Panc1 (cell line): ENCODE measurements around the gene MIOX. TPM values are rescaled to one million over a fixed set of nuclear protein-coding genes. Genes with fewer than 3 reads are reported as not detected.

Experiments
- ATAC-seq: fragments of 200-7000 bp; cut with Tn5 transposase; 2 replicates; pipeline ENCODE4 v1.9.1; 2020; ENCODE audit warnings: mild to moderate bottlenecking, moderate library complexity
- BruUV-seq: library from RNA; stranded (reverse); fragments of 400-500 nt; replicated peaks from 2 replicates; lab custom pipeline; 2021; lab: Mats Ljungman, UMichigan
- CTCF ChIA-PET: fragments of 300-600 bp; sonication (Branson Sonifier 250); formaldehyde crosslinking; loops from one replicate; lab custom pipeline; 2022; ENCODE audit warnings: antibody characterized with exemption; lab: Charles Lee
- POLR2A ChIA-PET: fragments of 300-600 bp; sonication (Branson Sonifier 250); formaldehyde crosslinking; loops from one replicate; lab custom pipeline; 2022; ENCODE audit warnings: antibody characterized with exemption; lab: Charles Lee
- DNase-seq: peaks from one replicate; pipeline ENCODE4 v3.0.0-alpha.2; 2010; ENCODE audit warnings: low read depth, low spot score
- H3K27ac ChIP-seq: 2 replicates; pipeline ENCODE4 v1.5.1; 2011; ENCODE audit warnings: mild to moderate bottlenecking, low read length, inconsistent platforms
- H3K27me3 ChIP-seq: fragments of 200-500 bp; sonication (Bioruptor generic); 2 replicates; pipeline ENCODE4 v1.6.0; 2014; ENCODE audit warnings: low read length, inconsistent platforms; ENCODE audit not compliant: control insufficient read depth, insufficient read depth
- H3K36me3 ChIP-seq: fragments of 200-500 bp; sonication (Bioruptor generic); 2 replicates; pipeline ENCODE4 v1.5.1; 2014; ENCODE audit warnings: inconsistent platforms, mild to moderate bottlenecking, low read length, moderate library complexity; ENCODE audit not compliant: control insufficient read depth, insufficient read depth
- H3K4me1 ChIP-seq: 2 replicates; pipeline ENCODE4 v1.5.1; 2011; ENCODE audit warnings: inconsistent platforms, mild to moderate bottlenecking, low read length, moderate library complexity; ENCODE audit not compliant: control insufficient read depth, insufficient read depth
- H3K4me3 ChIP-seq, 2 experiments: 2 replicates each; pipeline ENCODE4 v1.5.1; 2011 to 2012; ENCODE audit warnings: low read depth in 2 of 2, low read length in 2 of 2, mild to moderate bottlenecking in 2 of 2, inconsistent platforms in 1 of 2, moderate library complexity in 1 of 2
- H3K9me3 ChIP-seq: fragments of 200-500 bp; sonication (Bioruptor generic); 2 replicates; pipeline ENCODE4 v1.5.1; 2014; ENCODE audit warnings: low read depth, mild to moderate bottlenecking, inconsistent platforms, low read length, moderate library complexity; ENCODE audit not compliant: control insufficient read depth, insufficient read depth
- CTCF ChIP-seq: fragments of 450-650 bp; IDR thresholded peaks from 2 replicates; pipeline ENCODE4 v1.5.1; 2017; ENCODE audit warnings: mild to moderate bottlenecking
- POLR2AphosphoS5 ChIP-seq: IDR thresholded peaks from 2 replicates; pipeline ENCODE4 v1.6.1; 2012; ENCODE audit warnings: mild to moderate bottlenecking, low read depth, low read length, moderate library complexity
- REST ChIP-seq, 2 experiments: IDR thresholded peaks; 2 replicates each; pipeline ENCODE4 v1.6.1; 2011 to 2012; ENCODE audit warnings: low read depth in 2 of 2, control low read depth in 1 of 2, low read length in 1 of 2, mild to moderate bottlenecking in 1 of 2, moderate library complexity in 1 of 2; ENCODE audit not compliant: insufficient read depth in 1 of 2
- SIN3A ChIP-seq: IDR thresholded peaks from 2 replicates; pipeline ENCODE4 v1.6.1; 2012; ENCODE audit warnings: low read depth, mild to moderate bottlenecking, low read length, moderate library complexity, borderline replicate concordance; ENCODE audit not compliant: insufficient read depth
- TCF7L2 ChIP-seq: IDR thresholded peaks from 2 replicates; pipeline ENCODE4 v1.6.1; 2011; ENCODE audit warnings: mild to moderate bottlenecking, low read depth, low read length, inconsistent platforms
- in situ Hi-C: cut with HindIII; loops from 2 replicates; pipeline ENCODE4 v1.10.0; 2016; ENCODE audit warnings: low sequenced_read_pairs, low pct_unique_long_range_greater_than_20kb
- intact Hi-C: fragments of 100-400 bp; cut with micrococcal nuclease; formaldehyde crosslinking; loops from one replicate; pipeline ENCODE4 v1.10.0; 2022; ENCODE audit not compliant: unreplicated experiment
- total RNA-seq: library from RNA; stranded (reverse); gene quantifications from one replicate; pipeline ENCODE4 v1.2.1, GENCODE V29; 2021; ENCODE audit not compliant: unreplicated experiment

The MIOX gene
- total RNA-seq, 1 experiment from 2014 or later, result 0.23 TPM

GRCh38 chr22:50467341-50467740, 19.3 kb upstream of the MIOX start:
- POLR2A ChIA-PET, result no interaction called here
- intact Hi-C loops, result no loop called here
- BruUV-seq, result no TSS peak
- CTCF ChIA-PET, result no interaction called here
- DNase-seq (no peak), ATAC-seq (no peak)
- no peak overlapping the region for H3K4me3 ChIP-seq
- TF ChIP-seq REST (IDR thresholded peaks at IDR 0.05; ENCODE audit: insufficient read depth in 1 of 2, low read depth in 2 of 2, low read length in 1 of 2) (no peak), POLR2AphosphoS5 (no peak), TCF7L2 (no peak), CTCF (no peak), SIN3A (no peak)
- 0 out of 2 replicates have a peak, but pooled peaks cover 2% of the 10 kb centered on the region for H3K36me3 ChIP-seq
- in situ Hi-C loops, result no loop called here
- H3K9me3 ChIP-seq, result no peaks in the 10 kb centered on the region
- H3K27ac ChIP-seq, result no peak overlapping the region
- H3K4me1 ChIP-seq, result peaks cover 11% of the 10 kb centered on the region
- H3K27me3 ChIP-seq, result no peaks in the 10 kb centered on the region

GRCh38 chr22:50467773-50468440, 18.8 kb upstream of the MIOX start:
- ATAC-seq, result no peak
- POLR2A ChIA-PET, result no interaction called here
- intact Hi-C loops, result no loop called here
- Histone ChIP-seq H3K4me1 (peaks cover 11% of the 10 kb centered on the region), H3K27me3 (no peaks in the 10 kb centered on the region), H3K4me3 (no peak overlapping the region), H3K9me3 (no peaks in the 10 kb centered on the region), H3K27ac (no peak overlapping the region), H3K36me3 (0 out of 2 replicates have a peak, but pooled peaks cover 2% of the 10 kb centered on the region)
- no TSS peak for BruUV-seq
- DNase-seq, result no peak
- in situ Hi-C loops, result no loop called here
- TF ChIP-seq POLR2AphosphoS5, result no peak
- CTCF ChIA-PET, result interaction anchor here (0.6 kb wide), 1 partner anchor 278 kb away, joined by 8 read pairs; no protein-coding TSS in a partner anchor

- no peaks in the 10 kb centered on the region for H3K27me3 ChIP-seq
- peaks cover 11% of the 10 kb centered on the region for H3K4me1 ChIP-seq
- no peak overlapping the region for H3K4me3 ChIP-seq
- in situ Hi-C loops (no loop called here), intact Hi-C loops (no loop called here)
- TF ChIP-seq POLR2AphosphoS5, result no peak
- TF ChIP-seq TCF7L2, result no peak
- no peak for TF ChIP-seq REST (IDR thresholded peaks at IDR 0.05; ENCODE audit: insufficient read depth in 1 of 2, low read depth in 2 of 2, low read length in 1 of 2)
- TF ChIP-seq CTCF, result no peak
- TF ChIP-seq SIN3A, result no peak
- 0 out of 2 replicates have a peak, but pooled peaks cover 2% of the 10 kb centered on the region for H3K36me3 ChIP-seq
- ChIA-PET CTCF (interaction anchor here (0.6 kb wide), 1 partner anchor 279 kb away, joined by 8 read pairs; no protein-coding TSS in a partner anchor), POLR2A (no interaction called here)
- H3K9me3 ChIP-seq, result no peaks in the 10 kb centered on the region
- DNase-seq, result no peak
- BruUV-seq, result no TSS peak
- no peak overlapping the region for H3K27ac ChIP-seq
- ATAC-seq, result no peak
Measured at GRCh38 chr22:50468626-50469025, 18.0 kb upstream of the MIOX start.
